ENCODE data around the gene PDXP.
"Not testable (repeated sequence)": the region's sequence is repeated elsewhere in the genome, so short reads cannot be mapped to it uniquely, and the experiment has no call there.

Gene PDXP

DNA sequence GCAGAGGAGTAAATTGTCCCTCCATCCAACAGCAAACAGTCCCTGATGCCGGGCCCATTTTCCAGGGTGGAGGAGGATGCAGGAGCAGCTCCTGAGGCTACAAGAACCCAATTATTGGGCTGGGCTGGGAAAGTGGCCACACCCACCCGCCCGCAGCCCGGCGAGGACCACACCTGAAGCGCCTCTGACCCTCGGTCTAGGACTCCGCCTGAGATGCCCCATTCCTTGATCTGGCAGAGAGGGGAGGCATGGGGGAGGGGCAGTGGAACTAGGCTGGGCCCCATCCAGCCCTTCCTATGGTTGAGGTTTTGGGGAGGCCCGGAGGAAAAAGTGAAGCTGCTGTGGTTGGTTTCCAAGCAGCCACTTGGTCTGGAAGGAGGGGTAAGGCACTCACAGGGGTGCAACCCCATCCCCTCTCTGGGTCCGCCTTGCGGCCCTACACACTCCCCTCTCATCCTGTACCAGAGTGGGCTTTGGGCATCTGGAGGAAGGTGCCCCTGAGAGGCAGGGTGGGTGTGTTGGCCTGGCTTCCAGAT is 14.5 kb downstream of the PDXP start:
- in situ Hi-C loops (cut with MboI; ENCODE audit: low sequenced_read_pairs) = no loop called here

DNA sequence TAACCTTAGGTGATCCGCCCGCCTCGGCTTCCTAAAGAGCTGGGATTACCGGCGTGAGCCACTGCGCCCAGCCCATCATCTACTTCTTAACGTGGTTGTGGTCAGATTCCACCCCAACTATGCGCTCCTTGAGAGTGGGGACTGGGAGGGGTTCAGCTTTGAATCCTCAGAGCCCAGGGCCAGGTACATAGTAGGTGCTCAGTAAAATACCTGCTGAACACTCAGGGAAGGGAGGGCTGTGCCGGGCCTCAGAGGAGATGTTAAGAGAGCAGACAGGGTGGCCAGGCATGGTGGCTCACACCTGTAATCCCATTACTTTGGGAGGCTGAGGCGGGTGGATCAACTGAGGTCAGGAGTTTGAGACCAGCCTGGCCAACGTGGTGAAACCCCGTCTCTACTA is 15.7 kb downstream of the PDXP start:
- in situ Hi-C loops (cut with MboI; ENCODE audit: low sequenced_read_pairs) = no loop called here

DNA sequence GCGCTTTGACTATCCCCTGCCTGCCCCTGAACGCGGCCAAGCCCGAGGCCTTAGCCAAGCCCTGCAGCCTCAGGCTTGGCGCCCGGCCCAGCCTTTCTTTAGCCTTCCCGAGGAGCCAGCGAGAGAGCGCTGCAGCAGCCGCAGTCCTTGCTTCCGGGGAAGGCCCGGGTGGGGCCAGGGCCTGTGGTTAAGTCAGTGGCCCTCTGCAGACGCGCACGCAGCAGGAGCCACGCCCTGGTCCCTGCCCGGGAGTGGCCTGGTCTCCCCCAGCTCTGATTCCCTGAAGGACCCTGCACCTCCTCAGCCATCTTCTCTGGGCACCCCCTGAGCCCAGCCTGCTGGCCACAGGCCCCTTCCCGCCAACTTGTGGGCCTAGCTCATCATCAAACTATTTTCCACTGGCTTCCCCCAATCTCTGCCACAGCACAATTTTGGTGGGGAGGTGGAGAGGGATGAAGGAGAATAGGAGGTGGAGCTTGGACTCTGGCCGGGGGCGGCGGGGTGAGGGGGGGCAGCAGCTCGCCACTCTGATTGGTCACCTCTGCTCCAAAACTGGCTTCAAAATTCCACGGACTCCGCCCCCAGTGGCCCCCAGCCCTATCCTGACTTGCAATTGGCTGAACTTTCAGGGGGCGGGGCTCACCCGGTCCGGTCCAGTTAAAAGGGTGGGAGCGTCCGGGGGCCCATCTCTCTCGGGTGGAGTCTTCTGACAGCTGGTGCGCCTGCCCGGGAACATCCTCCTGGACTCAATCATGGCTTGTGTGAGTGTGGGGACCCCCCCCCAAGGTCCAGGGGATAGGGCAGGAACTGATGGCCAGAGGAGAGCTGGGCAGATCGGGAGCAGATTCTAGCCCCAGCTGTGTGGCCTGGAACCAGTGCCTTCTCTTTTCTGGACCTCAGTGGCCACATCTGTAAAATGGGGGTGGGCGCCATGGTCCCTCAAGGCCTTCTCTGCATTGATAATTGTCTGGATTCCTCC is 16.7 kb downstream of the PDXP start, which contains the start of gene LGALS1:
TSS of gene LGALS1 (plus strand) at position 686 of the 979 bp plus-strand sequence. CDS start at position 753, 67 bp downstream.
- in situ Hi-C loops (cut with MboI; ENCODE audit: low sequenced_read_pairs) = no loop called here

DNA sequence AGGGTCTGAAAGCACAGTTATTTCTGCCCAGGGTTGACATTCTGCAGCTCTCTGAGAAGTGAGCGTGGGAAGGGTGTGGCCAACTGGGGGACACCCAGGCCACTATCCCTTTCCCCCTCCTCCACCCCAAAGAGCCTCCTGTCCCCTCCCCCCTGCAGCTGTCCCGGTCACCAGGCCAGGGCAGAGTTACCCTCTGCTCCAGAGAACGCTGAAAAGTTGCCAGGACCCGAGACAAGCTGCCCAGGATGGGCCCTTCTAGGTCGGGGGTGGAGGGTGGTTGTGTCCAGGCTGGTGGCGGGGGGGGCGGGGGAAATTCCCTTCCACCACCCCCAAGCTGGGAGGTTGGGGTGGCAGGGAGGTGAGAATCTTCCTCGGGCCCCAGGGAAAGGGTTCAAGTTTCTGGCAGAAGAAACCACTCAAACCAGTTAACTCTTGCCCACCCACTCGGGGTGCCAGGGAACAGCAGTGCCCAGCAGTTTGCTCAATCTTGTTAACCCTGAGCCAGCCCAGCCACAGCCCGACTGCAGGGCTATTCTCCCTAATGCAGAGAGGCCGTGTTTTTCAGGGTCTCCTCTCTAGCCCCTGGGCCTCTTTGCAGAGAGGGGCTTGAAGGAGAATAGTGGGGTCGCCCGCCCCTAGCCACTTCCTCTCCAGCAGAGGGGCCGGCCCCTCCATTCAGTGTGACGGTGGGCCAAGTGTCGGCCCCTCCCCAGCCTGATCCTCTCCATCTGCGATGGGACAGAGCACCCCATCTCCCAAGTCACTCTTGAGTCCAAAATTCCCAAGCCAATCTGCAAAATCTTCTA is 17.6 kb downstream of the PDXP start:
- in situ Hi-C loops (cut with MboI; ENCODE audit: low sequenced_read_pairs) = no loop called here

- in situ Hi-C loops (cut with MboI; ENCODE audit: low sequenced_read_pairs) = no loop called here
Measured at GRCh38 chr22:37676736-37677492, 18.4 kb downstream of the PDXP start.

DNA sequence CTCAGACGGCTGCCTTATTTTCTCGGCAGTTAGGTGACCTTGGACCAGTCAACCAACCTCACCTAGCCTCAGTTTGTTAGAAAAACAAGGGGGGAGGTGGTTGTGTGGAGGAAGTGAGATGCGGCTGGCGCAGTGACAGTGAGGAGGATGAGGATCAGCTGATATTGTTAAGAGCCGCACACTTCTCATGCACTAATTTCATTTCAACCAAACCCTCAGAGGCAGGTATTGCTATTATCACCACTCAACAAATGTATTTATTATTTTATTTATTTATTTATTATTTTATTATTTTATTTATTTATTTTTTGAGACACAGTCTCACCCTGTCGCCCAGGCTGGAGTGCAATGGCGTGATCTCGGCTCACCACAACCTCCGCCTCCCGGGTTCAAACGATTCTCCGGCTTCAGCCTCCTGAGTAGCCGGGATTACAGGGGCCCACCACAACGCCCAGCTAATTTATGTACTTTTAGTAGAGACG is 19.0 kb downstream of the PDXP start:
- in situ Hi-C loops (cut with MboI; ENCODE audit: low sequenced_read_pairs) = no loop called here

- in situ Hi-C loops (cut with MboI; ENCODE audit: low sequenced_read_pairs) = no loop called here
Measured at GRCh38 chr22:37678372-37678771, 19.8 kb downstream of the PDXP start.

DNA sequence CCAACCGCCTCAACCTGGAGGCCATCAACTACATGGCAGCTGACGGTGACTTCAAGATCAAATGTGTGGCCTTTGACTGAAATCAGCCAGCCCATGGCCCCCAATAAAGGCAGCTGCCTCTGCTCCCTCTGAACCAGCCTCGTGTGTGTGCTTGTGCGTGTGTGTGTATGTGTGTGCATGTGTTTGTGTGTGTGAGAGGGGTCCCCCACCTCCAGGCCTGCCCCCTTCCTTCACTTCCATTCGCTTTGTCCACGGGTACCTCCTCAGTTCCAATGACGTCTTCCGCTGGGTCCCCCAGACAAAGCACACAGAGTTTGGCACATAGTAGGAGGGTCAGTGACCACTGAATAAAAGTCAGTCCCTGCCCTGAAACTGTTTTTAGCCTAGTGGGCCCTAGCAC is 21.1 kb downstream of the PDXP start:
- in situ Hi-C loops (cut with MboI; ENCODE audit: low sequenced_read_pairs) = no loop called here

GRCh38 chr22:37680191-37680851 is 21.8 kb downstream of the PDXP start:
- in situ Hi-C loops (cut with MboI; ENCODE audit: low sequenced_read_pairs) = no loop called here

- in situ Hi-C loops (cut with MboI; ENCODE audit: low sequenced_read_pairs) = no loop called here
Measured at GRCh38 chr22:37681001-37681424, 22.5 kb downstream of the PDXP start.

GRCh38 chr22:37681556-37682049 is 23.1 kb downstream of the PDXP start:
- in situ Hi-C loops (cut with MboI; ENCODE audit: low sequenced_read_pairs) = no loop called here

DNA sequence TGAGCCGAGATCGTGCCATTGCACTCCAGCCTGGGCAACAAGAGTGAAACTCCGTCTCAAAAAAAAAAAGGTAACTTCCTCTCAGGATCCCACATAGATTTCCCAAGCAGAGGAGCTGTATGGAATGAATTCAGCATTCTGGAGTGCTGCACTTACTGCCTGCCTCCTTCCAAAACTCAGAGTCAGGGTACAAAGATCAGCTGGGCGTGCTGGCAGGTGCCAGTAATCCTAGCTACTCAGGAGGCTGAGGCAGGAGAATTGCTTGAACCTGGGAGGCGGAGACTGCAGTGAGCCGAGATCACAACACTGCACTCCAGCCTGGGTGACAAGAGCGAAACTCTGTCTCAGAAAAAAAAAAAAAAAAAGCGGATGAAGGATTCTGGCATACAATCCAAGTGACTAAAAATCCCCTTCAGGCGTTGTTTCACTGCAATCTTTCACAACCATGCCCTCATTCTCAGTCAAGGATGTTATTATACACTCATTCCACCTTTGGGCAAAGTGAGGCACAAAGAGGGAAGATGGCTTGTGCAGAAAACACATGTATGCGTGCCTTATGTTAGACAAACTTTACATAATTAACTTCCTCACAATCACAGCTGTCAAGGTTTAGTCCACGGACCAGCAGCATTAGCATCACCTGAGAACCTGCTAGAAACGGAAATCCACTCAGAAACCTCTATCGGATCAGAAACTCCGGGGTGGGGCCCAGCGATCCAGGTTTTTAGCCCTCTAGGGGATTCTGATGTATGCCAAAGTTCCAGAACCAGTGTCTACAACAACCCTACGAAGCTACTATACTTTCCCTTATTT is 26.5 kb downstream of the PDXP start:
- in situ Hi-C loops (cut with MboI; ENCODE audit: low sequenced_read_pairs) = no loop called here

- in situ Hi-C loops (cut with MboI; ENCODE audit: low sequenced_read_pairs) = no loop called here
Measured at GRCh38 chr22:37686002-37686982, 27.8 kb downstream of the PDXP start, which contains the start of gene NOL12. TSS of gene NOL12 (plus strand) at chr22:37686343. CDS start at chr22:37686393, 50 bp downstream.

DNA sequence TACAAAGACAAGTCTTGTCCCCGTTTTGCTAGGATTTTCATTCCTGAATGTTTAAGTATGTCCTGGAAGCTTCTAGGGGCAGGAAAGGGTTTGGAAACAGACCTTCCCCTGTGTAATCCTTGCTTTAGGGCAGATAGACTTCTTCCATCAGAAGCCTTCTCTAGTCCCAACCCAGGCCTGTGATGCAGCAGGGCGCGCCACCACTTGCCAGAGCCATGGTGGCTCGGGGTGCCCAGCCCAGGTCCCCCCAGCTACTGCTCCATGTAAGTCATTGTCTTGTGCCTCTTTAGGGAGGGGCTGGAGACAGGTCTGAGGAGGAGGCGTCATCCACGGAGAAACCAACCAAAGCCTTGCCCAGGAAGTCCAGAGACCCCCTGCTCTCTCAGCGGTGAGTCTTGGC is 31.9 kb downstream of the PDXP start:
- in situ Hi-C loops (cut with MboI; ENCODE audit: low sequenced_read_pairs) = no loop called here

DNA sequence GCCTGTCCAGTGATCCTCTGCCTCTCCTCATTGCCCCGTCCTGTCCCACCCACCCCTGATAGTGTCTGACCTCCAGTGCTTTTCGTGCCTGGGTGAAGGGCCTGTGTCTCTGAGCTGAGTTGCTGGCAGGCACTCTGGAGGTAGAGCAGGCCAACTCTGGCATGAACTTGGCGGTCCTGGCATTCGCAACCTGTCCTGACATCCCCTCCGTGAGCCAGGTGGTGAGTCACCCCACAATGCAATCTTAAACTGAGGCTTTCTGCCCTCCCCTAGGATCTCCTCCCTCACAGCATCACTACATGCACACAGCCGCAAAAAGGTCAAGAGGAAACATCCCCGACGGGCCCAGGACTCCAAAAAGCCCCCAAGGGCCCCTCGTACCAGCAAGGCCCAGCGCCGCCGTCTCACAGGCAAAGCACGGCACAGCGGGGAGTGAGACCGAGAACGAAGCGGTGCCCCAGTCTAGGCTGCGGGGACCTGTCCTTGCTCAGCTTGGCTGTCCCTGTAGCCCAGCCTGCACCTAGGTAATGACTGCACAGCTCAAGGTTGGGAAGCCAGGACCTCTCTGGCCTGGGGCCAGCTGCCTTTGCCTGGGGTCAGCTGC is 32.5 kb downstream of the PDXP start:
- in situ Hi-C loops (cut with MboI; ENCODE audit: low sequenced_read_pairs) = no loop called here

- in situ Hi-C loops (cut with MboI; ENCODE audit: low sequenced_read_pairs) = no loop called here
Measured at GRCh38 chr22:37692627-37693285, 34.2 kb downstream of the PDXP start.

GRCh38 chr22:37694131-37694530 is 35.6 kb downstream of the PDXP start:
- in situ Hi-C loops (cut with MboI; ENCODE audit: low sequenced_read_pairs) = not testable (repeated sequence)
